GM10847 (cell line): ENCODE measurements around the gene ACIN1.

ENCODE experiments used
- POLR2A ChIP-seq: IDR thresholded peaks from 2 replicates; pipeline ENCODE4 v1.6.1; 2011; ENCODE audit not compliant: insufficient read length; ENCODE audit errors: extremely low read depth

Gene ACIN1

DNA sequence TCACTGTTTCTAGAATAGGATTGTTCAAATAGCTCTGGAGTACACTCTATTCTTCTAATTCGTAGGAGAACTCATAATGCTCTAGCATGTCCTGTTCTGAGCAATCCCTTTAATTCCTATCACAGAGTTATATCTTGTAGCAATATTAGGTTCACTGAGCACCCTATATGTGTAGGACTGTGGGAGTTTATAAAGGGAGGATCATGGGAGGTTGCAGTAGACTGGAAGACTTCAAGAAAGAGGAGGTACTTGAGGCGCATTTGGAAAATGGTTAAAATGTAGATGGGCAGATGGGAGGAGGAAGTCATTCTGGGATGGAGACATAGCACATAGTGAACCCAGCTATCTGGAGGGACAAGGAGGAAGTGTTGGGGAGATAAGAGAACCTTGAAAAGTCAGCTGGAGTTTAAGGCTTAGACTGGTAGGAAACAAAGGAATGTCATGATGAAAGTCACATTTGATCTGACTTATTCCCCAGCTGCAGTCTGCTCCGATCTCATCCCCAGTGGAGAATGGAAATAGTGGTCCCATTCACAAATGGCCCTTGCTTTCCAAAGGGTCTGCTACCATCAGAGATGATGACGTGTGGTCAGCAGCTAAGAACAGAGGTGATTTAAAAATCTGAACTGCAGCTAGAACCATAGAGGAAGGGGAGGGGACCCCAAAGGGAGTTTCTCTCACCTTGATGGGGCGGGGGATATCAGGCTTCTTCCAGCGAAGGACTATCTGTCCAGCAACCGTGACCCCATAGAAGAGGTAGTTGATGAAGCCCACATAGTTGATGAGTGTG lies 34.2 kb upstream of the ACIN1 start:
- TF ChIP-seq POLR2A = no peak

DNA sequence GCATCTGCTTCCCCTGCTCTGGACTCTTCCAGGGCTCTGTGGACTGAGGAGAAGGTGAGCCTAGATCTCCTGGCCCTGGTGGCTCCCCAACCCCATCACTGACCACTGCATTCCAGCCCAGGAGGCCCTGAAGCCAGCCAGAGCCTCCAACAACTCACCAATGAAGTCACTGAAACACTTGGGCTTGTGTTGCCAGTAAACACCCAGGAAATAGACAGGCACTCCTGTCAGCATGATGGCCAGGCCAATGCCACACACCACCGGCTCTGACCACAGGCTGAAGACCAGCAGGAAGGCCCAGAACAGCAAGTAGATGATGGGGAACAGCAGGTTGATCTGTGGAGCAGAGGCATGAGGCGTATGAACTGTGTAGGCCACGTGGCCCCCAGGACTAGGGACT lies 32.9 kb upstream of the ACIN1 start:
- no peak for TF ChIP-seq POLR2A

GRCh38 chr14:23126548-23127278 lies 31.8 kb upstream of the ACIN1 start:
- no peak for TF ChIP-seq POLR2A

- TF ChIP-seq POLR2A = no peak
Measured at GRCh38 chr14:23125933-23126524, 31.1 kb upstream of the ACIN1 start.

DNA sequence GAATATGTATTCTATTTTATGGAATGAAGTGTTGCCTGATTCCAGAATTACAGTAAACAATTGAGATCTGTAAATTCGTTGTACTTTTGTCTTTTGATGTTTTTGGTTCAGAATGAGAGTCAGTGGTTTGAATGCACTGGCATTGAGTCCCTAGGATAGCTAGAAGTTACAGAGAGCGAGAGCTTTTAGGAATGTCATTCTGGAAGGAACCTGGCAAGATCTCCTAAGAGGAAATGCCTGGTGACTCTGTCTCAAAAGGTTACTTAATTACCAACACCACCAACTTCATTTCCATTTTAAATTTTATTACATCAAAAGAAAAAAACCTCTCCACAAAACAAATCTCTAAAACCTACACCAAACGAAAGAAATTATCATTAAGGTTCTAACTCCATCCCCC lies 30.1 kb upstream of the ACIN1 start:
- TF ChIP-seq POLR2A = no peak

DNA sequence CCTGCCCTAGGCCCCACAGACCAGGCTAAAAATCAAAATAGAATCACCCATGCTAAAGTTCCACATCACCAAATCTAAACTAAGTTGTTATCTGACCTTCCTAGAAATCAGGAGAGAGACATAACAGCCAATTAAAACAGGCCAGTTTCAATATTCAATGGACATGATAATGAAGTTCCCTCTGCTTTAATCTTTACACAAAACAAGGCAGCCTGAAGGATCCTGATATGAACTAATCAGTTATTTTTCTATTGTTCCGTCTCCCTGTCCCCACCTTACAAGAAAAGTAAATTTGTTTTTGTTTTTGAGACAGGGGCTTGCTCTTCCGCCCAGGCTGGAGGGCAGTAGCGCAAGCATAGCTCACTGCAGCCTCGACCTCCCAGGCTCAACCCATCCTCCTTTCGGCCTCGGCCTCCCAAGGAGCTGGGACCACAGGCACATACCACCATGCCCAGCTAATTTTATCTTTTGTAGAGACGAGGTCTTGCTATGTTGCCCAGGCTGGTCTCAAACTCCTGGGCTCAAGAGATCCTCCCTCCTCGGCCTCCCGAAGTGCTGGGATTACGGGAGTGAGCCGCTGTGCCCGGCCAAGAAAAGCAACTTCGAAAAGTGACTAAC lies 29.5 kb upstream of the ACIN1 start:
- TF ChIP-seq POLR2A = no peak

- TF ChIP-seq POLR2A = no peak
Measured at GRCh38 chr14:23123419-23123818, 28.5 kb upstream of the ACIN1 start.

- TF ChIP-seq POLR2A = no peak
Measured at GRCh38 chr14:23122086-23122485, 27.1 kb upstream of the ACIN1 start.

- no peak for TF ChIP-seq POLR2A
Measured at GRCh38 chr14:23121361-23121771, 26.4 kb upstream of the ACIN1 start.

DNA sequence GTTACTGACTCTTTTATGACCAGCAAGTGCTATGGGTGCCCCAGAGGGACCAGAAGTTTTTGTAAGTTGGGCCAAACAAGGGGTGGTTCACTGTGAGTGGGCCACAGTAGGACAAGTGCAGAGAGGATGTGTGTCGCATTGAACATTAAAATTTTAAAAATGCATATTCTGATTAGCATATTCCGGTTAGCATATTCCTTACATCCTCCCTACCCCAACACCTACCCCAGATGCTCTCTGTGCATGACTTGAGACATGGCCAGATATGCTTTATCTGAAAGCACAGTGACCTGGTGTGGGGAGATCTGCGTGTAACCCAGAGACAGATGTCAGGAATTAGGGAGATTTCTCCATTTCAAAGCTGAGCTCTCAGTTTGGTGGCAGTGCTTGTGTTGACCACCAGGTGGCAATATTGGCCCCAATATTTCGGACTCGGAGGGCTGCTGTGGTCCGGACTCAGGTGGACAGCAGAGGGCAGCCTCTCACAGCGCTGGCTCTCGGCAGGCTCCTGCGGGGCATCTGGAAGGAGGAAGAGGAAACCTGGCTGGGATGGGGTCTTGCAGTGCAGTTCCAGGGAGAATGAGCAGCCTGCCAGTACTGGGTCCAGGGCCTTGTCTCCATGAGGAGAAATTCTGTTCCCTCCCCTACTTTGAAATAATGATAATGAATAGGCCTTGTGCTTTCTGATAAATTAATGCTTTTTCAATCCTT lies 25.8 kb upstream of the ACIN1 start:
- no peak for TF ChIP-seq POLR2A

DNA sequence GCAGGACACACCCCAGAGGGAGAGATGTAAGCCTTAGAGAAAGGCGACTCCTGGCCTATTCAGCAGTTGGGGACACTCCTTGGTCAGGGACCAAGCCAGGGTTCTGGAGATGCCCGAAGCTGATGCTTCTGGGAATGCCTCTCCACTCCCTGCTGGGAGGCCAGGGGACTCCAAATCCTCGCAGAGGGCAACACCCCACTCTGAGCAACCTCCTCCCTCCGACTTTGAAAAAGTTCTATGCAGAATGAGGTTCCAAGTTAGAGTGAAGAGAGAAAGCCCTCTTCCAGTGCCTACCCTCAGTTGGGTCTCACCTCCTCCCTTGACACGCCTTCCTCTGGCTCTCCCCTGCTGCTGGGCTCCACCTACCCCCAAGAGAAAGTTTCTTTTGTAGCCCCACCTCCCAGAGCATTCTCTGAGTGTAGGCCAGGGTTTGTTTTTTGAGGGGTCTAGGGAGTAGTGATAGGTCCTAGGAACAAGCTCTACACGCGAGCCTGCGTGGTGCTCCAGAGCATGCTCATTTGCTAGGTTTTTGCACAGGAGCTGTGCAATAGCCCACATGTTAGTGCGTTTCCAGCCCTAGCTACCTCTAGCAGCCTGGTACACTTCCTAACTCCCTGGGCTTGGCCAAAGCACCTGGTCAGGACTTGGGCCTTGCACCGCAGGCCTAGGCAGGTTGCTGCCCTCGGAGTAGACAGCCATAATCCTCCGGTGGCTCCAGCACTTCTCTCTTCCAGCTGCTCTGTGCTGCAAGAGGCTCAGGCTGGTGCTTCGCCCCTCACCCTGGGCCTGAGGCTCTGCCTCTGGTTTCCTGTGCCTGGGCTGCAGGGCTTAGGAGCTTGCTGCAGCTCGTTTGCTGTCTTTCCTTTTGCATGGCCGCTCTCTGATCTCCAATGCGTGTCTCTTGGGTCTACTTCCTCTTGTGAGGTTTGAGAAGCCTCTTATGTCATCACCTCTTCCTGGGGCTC lies 24.7 kb upstream of the ACIN1 start:
- no peak for TF ChIP-seq POLR2A

DNA sequence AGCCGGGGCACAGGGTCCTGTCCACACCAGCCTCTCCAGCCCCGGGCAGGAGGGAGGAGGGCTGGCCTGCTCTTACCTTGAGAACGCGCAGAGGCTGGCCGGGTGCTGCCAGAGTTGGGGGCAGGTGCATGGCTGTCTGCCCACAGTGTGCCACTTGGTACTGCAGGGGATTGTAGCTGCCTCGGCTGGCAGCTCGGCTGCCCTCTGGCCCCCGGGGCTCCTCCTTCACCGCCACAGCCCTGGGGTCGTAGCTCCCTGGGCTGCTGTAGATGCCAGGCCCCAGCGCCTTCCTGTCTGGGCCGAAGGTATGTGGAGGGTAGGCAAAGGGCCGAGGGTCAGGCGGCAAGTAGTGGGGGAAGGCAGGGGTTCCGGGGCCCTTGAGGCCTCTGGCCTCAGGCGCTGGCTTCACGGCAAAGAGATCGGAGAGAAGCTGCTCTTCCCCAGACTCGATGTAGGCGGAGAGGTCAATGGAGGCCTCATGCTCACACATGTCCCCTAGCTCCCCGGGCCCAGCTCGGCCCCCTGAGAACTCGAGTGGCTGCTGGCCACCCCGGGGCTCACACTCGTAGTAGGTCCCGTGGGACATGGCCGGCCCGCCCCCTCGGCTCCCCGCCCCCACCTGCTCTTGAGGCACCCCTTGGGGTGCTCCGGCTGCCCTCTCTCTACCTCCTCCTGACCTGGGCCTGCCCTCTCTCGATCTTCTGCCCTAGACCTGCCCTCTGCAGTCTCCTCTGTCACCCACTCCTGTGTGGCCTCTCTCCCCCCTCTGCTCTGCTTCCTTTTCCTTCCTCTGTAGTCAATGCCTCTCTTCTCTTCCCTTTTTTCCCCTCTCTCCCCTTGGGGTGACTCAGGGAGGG lies 23.8 kb upstream of the ACIN1 start, which contains the start of gene CEBPE:
Gene CEBPE, minus strand, starts transcription at position 750 of the 857 bp plus-strand sequence. Its CDS starts 164 bp downstream, at position 586.
- no peak for TF ChIP-seq POLR2A
